ENCODE results near the gene GJC3.
"Not testable (repeated sequence)": the region's sequence is repeated elsewhere in the genome, so short reads cannot be mapped to it uniquely, and the experiment has no call there.

GJC3 gene, protein sequence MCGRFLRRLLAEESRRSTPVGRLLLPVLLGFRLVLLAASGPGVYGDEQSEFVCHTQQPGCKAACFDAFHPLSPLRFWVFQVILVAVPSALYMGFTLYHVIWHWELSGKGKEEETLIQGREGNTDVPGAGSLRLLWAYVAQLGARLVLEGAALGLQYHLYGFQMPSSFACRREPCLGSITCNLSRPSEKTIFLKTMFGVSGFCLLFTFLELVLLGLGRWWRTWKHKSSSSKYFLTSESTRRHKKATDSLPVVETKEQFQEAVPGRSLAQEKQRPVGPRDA

DNA sequence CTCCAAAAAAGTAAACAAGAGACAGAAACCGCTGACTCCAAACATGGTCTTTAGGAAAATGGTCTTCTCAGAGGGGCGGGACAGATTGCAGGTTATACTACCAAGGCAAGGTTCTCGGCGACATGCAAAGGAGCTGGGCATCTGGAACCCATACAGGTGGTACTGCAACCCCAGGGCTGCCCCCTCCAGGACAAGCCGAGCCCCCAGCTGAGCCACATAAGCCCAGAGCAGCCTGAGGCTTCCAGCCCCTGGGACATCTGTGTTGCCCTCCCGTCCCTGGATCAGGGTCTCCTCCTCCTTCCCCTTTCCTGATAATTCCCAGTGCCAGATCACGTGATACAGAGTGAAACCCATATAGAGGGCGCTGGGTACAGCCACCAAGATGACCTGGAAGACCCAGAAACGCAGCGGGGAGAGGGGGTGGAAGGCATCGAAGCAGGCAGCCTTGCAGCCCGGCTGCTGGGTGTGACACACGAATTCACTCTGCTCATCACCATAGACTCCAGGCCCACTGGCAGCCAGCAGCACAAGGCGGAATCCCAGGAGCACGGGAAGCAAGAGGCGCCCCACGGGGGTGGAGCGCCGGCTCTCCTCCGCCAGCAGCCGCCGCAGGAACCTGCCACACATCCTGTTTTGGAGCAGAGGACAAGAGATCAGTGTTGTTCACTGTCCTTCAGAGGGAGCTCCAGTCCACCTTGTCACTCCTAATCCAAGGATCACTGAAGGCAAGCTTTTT, at the start of gene GJC3:
Gene GJC3, minus strand, starts transcription at position 627 of the 736 bp plus-strand sequence. Its CDS starts 0 bp downstream, at position 627.
- peak; percentile 87 for DNase-seq

DNA sequence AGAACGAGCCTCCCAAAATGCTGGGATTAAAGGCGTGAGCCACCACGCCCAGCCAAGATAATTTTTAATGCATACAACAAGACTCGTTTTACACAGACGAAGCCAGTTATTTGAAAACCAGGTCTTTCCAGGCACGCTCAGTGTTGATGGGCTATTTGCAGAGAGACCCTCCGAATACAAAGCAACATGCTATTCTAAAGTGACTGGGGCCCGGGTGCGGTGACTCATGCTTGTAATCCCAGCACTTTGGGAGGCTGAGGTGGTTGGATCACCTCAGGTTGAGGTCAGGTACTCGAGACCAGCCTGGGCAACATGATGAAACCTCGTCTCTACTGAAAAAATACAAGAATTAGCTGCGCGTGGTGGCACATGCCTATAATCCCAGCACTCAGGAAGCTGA, 47.2 kb upstream of the GJC3 start:
- no peak for DNase-seq

- peak; percentile 31 for DNase-seq
Measured at GRCh38 chr7:99975782-99976521, 46.5 kb upstream of the GJC3 start, which contains the start of gene AZGP1. AZGP1 (minus strand) TSS chr7:99976031; CDS start chr7:99976020, 11 bp downstream.

GRCh38 chr7:99974681-99975080, 45.3 kb upstream of the GJC3 start:
- no peak for DNase-seq

- DNase-seq: not testable (repeated sequence)
Measured at GRCh38 chr7:99973817-99974216, 44.4 kb upstream of the GJC3 start.

DNA sequence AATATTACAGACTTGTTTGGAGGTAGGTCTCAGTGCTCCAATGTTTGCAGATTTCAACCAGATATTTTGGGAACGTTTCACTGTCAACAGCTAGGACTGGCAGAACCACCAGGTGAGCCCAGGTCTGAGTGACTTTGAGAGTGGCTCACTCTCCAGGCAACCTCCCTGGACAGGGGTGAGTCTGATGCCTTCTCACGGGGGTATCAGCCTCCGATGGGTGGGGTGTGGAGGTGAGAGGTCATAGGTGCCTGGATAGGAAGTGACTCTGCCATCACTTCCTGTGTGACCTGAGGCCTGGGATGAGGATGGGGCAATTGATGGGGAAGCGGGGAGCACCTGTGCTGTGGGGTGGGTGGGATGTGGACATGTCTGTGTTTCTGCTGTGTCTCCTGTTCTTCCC, 41.8 kb upstream of the GJC3 start:
- no peak for DNase-seq

DNA sequence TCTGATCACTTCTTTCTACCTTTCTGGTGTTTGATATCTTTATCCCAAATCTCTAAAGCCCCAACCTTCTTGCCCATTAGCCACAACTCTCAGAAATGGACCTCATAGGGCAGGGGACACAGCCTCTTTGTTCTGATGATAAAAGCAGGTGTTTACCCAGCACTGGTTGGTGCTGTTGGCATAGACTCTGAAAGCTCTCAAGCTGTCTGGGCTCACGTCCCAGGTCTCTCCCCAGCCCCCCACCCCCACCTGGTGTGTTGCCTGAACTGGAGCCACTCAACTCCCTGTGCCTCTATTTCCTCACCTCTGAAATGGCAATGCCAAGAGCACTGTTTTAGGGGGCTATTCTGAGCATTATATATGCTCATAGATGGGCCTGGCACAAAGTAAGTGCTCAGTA, 40.4 kb upstream of the GJC3 start:
- DNase-seq: not testable (repeated sequence)

DNA sequence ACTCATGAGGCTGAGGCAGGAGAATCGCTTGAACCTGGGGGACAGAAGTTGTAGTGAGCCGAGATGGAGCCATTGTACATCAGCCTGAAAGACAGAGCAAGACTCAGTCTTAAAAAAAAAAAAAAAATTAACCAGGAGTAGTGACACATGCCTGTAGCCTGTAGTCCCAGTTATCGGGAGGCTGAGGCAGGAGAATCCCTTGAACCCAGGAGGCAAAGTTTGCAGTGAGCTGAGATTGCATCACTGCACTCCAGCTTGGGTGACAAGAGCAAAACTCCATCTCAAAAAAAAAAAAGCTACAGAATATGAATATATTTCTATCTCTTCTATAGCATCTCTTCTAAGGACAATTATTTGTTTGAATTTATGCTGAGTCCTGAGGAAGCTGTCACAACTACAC, 39.9 kb upstream of the GJC3 start:
- no peak for DNase-seq

GRCh38 chr7:99958564-99959227, 29.3 kb upstream of the GJC3 start:
- peak; percentile 85 for DNase-seq

DNA sequence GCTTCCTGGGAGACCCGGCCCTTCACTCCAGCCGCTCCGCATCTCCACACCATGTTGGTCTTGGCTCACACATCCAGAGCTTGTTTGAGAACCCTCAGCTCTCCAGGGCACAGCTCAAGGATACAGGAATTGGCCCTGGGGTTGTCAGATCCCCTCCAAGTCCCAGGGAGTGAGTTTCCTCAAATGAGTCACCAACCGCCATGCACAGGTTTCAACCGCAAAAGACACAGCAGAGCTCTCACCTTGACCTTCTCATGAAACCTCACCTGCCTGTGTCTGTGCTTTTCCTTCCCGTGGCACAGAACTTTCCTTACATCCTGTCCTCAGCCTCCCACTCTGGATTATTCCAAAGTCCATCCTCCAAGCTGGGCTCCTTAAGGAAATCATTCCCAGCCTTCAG, 25.8 kb upstream of the GJC3 start:
- no peak for DNase-seq

DNA sequence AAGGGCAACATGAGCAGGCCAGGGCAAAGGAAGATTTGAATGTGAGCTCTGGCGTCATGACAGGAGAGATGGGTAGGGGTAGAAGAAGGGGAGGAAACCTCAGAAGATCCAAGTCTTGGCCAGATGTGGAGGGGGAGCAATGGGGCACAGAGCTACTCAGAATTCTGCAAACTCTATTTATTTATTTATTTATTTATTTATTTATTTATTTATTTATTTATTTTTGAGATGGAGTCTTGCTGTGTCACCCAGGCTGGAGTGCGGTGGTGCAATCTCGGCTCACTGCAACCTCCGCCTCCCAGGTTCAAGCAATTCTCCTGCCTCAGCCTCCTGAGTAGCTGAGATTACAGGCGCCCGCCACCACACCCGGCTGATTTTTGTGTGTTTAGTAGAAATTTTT, 25.2 kb upstream of the GJC3 start:
- DNase-seq: not testable (repeated sequence)

DNA sequence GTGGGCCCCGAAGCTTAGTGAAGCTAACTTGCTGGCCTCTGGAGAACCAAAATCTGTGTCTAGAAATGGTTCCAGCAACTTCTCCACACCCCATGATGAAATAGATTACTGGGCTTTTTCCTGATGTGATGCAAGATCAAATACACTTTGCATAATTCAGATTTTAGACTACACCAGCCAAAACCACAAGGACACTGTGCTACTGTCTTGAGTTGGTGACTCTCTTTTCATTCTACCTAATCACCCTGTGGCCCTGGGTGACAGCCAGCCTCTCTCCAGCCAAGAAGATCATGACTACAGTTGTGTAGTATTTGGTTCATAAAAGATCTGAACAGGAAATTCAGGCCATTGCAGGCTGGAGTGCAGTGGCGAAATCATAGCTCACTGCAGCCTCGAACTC, 24.2 kb upstream of the GJC3 start:
- peak; percentile 86 for DNase-seq

DNA sequence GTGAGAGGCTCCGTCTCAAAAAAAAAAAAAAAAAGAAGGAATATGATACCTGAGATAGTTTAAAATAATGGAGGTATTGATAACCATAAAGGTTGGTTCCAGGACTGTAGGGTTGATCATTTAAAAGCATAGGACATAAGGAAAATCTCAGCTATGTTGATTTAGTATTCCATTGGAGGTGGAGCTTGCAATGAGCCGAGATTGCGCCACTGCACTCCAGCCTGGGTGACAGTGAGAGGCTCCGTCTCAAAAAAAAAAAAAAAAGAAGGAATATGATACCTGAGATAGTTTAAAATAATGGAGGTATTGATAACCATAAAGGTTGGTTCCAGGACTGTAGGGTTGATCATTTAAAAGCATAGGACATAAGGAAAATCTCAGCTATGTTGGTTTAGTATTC, 23.2 kb upstream of the GJC3 start:
- DNase-seq: not testable (repeated sequence)

- peak; percentile 28 for DNase-seq
Measured at GRCh38 chr7:99950819-99951218, 21.4 kb upstream of the GJC3 start.

DNA sequence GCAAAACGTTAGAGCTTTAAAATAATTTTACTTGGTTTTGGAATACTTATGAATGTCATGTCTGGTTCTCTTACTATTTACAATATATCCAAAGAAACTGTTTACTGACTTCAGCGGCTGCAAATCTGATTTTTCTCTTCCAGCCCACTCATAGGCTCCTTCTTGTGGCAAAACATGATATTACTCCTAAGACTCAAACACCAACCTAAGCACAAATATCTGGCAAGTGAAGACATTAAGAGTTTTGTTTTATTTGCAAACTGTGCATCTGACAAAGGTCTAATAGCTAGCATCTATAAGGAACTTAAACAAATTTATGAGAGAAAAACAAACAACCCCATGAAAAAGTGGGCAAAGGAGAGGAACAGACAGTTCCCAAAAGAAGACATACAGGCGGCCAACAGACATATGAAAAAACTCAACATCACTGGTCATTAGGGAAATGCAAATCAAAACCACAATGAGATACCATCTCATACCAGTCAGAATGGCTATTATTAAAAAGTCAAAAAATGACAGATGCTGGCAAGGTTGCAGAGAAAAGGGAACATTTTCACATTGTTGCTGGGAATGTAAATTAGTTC, 20.3 kb upstream of the GJC3 start:
- DNase-seq: peak; percentile 50

DNA sequence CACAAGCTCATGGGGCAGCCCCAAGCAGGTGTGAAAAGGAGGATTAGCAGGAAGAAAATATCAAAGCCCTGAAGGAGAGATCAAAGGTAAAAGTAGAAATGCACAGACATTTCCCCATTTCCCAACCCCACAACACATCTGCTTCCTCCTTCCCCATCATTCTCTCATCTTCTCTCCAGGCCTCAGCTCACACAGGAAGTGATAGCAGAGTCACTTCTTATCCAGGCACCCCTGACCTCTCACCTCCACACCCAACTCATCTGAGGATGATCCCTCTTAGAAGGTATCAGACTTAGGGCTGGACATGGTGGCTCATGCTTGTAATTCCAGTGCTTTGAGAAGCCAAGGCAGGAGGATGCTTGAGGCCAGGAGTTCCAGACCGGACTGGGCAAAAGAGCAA, 18.2 kb upstream of the GJC3 start:
- DNase-seq: no peak

DNA sequence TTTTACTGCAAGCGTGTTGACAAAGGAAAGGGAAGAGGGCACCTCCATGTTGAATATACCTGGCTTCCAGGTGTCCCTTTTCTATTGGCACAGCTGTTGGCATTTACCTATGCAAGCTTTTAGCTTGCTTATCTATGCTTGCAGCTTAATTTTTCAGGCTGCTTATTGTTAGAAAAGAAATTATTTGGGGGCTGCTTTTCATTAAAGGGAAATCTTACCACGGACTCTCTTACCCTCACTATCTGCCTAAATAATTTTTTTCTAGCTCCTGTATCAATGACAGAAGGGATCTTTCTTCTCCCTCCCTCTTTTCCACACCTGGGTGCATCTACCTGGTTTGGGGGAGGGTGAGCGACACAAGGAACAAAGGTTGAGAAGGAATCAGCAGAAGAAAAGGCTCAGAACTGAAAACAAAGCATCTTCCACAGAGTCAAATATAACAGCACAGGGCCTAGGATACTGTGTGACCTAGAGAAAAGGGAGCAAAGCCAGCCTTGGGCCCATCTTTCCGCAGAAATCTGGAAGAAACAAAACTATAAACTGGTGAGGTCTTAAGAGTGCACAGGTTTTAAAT, 15.2 kb upstream of the GJC3 start:
- DNase-seq: no peak

DNA sequence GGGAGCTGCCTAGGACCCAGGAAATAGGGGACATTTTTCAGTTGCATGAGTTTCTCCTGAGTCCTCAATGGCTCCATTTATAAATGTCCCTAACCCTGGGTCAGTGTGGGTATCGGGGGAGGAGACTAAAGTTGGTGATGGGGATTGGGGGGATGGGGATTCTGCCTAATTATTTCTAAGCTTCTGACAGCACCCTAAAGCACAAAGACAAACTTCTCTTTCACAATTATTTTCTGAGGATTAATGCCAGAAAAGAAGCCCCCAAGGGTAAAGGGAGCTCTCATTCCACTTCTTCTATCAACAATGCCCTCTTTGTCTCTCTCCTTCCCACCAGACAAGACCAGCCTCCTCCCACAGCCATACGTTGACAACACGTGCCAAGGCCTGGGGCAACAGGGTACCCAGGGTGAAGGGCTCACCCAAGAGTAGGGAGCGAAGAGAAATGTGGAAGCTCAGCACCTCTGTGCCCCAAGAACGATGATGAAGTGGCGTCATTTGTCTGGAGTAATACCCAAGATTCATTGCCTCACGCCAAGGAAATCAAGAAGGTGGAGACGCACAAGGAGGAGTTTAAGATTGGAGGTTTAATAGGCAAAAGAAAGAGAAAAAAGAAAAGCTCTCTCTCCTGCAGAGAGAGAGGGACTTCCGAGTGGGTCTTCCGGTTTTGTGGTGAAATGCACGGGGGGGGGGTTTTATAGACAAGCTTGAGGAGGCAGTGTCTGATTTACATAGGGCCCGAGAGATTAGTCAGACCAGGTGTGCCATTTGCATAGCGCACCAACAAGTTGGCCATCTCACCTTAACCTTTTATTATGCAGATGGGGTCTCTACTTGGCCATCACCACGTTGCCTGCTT, 14.4 kb upstream of the GJC3 start:
- no peak for DNase-seq

DNA sequence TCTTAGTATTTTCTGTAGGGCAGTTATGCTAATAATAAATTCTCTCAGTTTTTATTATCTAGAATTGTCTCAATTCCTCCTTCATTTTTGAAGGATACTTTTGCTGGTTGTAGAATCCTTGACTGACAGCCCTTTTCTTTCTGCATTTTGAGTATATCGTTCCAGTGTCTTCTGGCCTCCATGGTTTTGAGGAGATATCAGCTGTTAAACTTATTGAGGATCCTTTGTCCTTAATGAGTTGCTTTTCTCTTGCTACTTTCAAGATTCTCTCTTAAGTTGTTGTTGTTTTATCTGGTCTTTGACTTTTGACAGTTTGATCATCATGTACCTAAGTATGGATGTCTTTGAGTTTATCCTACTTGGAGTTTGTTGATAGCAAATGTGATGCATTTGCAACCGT, 8.9 kb upstream of the GJC3 start:
- peak; percentile 51 for DNase-seq

GRCh38 chr7:99935009-99935408, 5.6 kb upstream of the GJC3 start:
- peak; percentile 72 for DNase-seq

- DNase-seq: no peak
Measured at GRCh38 chr7:99930376-99930775, 956 bp upstream of the GJC3 start.

- no peak for DNase-seq
Measured at GRCh38 chr7:99929730-99930053, 272 bp upstream of the GJC3 start.
